Nephron progenitor cell (in vitro differentiated cells): ENCODE data around the gene SDK1.

Experiments
- DNase-seq: peaks from one replicate; pipeline ENCODE4 v3.0.0; 2021
- H3K27ac Mint-ChIP-seq: 2 replicates; pipeline ENCODE4 v1.8.0; 2021; ENCODE audit warnings: mild to moderate bottlenecking, moderate library complexity, mixed read lengths
- H3K27me3 Mint-ChIP-seq: 2 replicates; pipeline ENCODE4 v1.8.0; 2021; ENCODE audit warnings: mild to moderate bottlenecking, low read depth, mixed read lengths; ENCODE audit not compliant: poor library complexity
- H3K36me3 Mint-ChIP-seq: 2 replicates; pipeline ENCODE4 v1.8.0; 2021; ENCODE audit warnings: low read depth, mixed read lengths
- H3K4me1 Mint-ChIP-seq: 2 replicates; pipeline ENCODE4 v1.8.0; 2021; ENCODE audit warnings: mixed read lengths
- H3K4me3 Mint-ChIP-seq: 2 replicates; pipeline ENCODE4 v1.8.0; 2021; ENCODE audit warnings: mild to moderate bottlenecking, moderate library complexity, mixed read lengths
- H3K9me3 Mint-ChIP-seq: 2 replicates; pipeline ENCODE4 v1.8.0; 2021; ENCODE audit warnings: mild to moderate bottlenecking, moderate library complexity, mixed read lengths
- TF ChIP-seq, protein P1 (sequence below): fragments of 200-600 bp; sonication (generic); IDR thresholded peaks from 2 replicates; pipeline ENCODE4 v1.5.0; 2021; ENCODE audit warnings: antibody characterized with exemption

The SDK1 gene

DNA sequence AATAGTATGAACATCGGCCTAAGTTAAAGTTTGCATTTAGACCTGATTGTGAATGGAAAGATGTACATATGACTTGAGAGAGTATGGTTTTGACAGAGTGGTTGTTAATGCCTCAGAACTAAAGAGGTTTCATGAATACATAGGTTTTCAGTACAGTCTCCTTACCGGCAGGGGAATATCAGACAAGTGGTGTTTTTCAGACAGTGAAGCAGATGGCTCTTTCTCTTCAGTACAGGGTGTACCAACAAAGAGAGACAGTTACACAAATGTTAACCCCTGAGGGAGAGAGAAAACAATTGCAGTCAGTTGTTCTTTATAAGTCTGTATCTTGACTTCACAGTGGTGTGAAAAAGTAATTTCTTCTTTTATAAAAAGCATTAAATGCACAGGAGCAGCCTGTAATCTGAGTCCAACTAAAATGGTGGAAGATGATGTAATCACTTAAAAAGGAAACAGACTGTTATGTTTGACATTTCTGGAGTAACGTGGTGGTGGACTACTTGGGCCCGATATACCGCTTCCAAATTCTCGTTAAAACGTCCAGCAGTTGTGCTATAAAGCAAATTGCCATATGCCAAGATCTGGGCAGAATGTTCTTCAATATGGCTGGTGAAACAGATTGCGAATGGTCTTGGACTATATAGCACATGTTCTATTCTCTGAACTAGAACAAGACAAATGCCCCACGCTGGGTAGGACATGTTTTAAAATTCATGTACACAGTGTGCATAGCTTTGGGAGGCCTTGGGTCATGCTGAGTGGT lies 69.2 kb downstream of the SDK1 start:
- Mint-ChIP-seq H3K4me1 (peaks cover 25% of the 10 kb centered on the region), H3K36me3 (no peaks in the 10 kb centered on the region), H3K9me3 (peaks cover 4% of the 10 kb centered on the region), H3K27me3 (peaks cover 4% of the 10 kb centered on the region), H3K27ac (no peak overlapping the region), H3K4me3 (no peak overlapping the region)
- DNase-seq, result no peak
- TF ChIP-seq, protein P1, sequence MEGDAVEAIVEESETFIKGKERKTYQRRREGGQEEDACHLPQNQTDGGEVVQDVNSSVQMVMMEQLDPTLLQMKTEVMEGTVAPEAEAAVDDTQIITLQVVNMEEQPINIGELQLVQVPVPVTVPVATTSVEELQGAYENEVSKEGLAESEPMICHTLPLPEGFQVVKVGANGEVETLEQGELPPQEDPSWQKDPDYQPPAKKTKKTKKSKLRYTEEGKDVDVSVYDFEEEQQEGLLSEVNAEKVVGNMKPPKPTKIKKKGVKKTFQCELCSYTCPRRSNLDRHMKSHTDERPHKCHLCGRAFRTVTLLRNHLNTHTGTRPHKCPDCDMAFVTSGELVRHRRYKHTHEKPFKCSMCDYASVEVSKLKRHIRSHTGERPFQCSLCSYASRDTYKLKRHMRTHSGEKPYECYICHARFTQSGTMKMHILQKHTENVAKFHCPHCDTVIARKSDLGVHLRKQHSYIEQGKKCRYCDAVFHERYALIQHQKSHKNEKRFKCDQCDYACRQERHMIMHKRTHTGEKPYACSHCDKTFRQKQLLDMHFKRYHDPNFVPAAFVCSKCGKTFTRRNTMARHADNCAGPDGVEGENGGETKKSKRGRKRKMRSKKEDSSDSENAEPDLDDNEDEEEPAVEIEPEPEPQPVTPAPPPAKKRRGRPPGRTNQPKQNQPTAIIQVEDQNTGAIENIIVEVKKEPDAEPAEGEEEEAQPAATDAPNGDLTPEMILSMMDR, result no peak

DNA sequence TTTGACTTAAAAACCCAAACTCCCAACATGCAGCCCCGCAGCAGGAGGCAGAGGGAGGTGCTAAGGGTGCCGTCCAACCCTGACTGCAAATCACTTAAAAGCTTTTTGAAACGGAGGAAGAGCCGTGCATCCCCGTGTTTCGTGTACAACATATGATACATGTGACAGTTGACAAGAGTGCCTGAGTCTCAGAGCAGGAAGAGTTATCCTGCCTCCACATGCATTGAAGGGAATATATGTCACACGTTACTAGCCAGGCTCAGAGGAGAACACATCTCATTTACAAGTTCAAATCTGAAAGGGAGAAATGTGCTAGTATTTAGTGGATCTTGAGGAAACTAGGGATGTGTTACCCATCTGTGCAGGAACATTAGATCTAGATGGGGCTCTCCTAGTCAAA lies 69.9 kb downstream of the SDK1 start:
- H3K27me3 Mint-ChIP-seq, result peaks cover 4% of the 10 kb centered on the region
- H3K36me3 Mint-ChIP-seq, result no peaks in the 10 kb centered on the region
- H3K4me1 Mint-ChIP-seq, result peaks cover 25% of the 10 kb centered on the region
- H3K4me3 Mint-ChIP-seq, result no peak overlapping the region
- peaks cover 4% of the 10 kb centered on the region for H3K9me3 Mint-ChIP-seq
- TF ChIP-seq, protein P1, result no peak
- H3K27ac Mint-ChIP-seq, result no peak overlapping the region
- DNase-seq, result no peak

DNA sequence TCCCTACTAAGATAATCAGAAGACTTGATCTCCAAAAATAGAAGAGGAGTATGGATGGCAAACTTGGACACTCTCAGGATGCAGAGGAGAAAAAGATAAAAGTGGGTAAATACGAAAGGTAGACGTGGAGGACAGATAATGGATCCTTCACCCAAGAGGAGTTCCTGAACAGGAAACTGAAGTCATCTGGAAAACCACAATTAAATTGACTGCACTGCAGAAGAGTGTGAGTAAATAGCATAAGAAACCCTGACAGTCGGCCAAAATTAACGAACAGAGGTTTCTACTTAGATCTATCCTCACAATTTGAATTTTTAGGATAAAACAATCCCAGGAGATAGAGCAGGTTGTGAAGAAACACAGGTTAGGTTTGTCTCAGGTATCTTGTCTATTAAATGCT lies 70.5 kb downstream of the SDK1 start:
- Mint-ChIP-seq H3K27ac (no peak overlapping the region), H3K9me3 (no peaks in the 10 kb centered on the region), H3K4me3 (no peak overlapping the region), H3K36me3 (no peaks in the 10 kb centered on the region), H3K4me1 (peaks cover 25% of the 10 kb centered on the region), H3K27me3 (peaks cover 4% of the 10 kb centered on the region)
- DNase-seq, result no peak
- TF ChIP-seq, protein P1, result no peak

GRCh38 chr7:3374239-3374638 lies 73.2 kb downstream of the SDK1 start:
- DNase-seq, result no peak
- Mint-ChIP-seq H3K27ac (no peak overlapping the region), H3K36me3 (no peaks in the 10 kb centered on the region), H3K4me3 (no peak overlapping the region), H3K9me3 (peaks cover 2% of the 10 kb centered on the region), H3K27me3 (peaks cover 6% of the 10 kb centered on the region), H3K4me1 (peaks cover 44% of the 10 kb centered on the region)
- TF ChIP-seq, protein P1, result no peak

DNA sequence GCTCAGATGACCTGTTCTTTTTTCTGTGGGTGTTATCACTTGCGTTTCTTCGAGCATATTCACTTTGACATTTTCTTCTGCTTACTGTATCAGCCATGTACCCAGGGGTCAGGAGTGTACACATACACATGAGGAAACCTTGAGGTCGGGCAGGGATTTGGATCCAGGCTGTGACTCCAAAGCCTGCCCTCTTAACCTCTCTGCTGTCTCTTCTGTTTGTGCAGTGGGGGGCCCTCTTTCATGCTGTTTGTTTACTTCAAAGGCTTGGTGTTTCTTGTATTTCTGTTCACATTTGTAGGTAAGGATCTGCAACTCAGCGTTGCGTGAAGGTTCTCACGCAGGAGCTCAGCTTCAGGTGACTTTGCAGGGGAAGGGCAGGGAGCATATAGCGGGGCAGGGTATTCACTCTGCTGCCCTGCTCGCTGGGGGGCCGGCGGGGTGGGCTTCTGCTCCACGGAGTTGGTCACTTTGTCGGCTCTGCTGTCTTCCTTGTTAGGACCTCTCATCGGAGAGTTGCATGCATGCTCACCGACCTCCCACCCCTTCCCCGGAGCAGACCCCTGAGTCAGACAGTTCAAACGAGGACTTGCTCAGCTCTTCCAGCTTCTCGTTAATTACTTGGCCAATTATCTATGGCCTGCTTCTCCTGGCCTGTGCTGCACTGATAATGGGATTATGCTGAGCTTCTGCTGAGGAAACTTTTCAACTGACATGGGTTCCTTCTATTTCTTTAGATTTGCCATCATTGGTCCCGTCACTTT lies 77.5 kb downstream of the SDK1 start:
- Mint-ChIP-seq H3K36me3 (no peaks in the 10 kb centered on the region), H3K27ac (peak overlapping the region; percentile 59), H3K4me1 (peaks cover 46% of the 10 kb centered on the region), H3K4me3 (peak overlapping the region; percentile 1), H3K9me3 (peaks cover 4% of the 10 kb centered on the region), H3K27me3 (peaks cover 4% of the 10 kb centered on the region)
- TF ChIP-seq, protein P1, result no peak
- no peak for DNase-seq
